Panc1 (cell line): ENCODE measurements around the gene PXYLP1. TPM values are rescaled to one million over a fixed set of nuclear protein-coding genes. Genes with fewer than 3 reads are reported as not detected.

ENCODE experiments used
- ATAC-seq: fragments of 200-7000 bp; cut with Tn5 transposase; 2 replicates; pipeline ENCODE4 v1.9.1; 2020; ENCODE audit warnings: mild to moderate bottlenecking, moderate library complexity
- BruUV-seq: library from RNA; stranded (reverse); fragments of 400-500 nt; replicated peaks from 2 replicates; lab custom pipeline; 2021; lab: Mats Ljungman, UMichigan
- CTCF ChIA-PET: fragments of 300-600 bp; sonication (Branson Sonifier 250); formaldehyde crosslinking; loops from one replicate; lab custom pipeline; 2022; ENCODE audit warnings: antibody characterized with exemption; lab: Charles Lee
- POLR2A ChIA-PET: fragments of 300-600 bp; sonication (Branson Sonifier 250); formaldehyde crosslinking; loops from one replicate; lab custom pipeline; 2022; ENCODE audit warnings: antibody characterized with exemption; lab: Charles Lee
- DNase-seq: peaks from one replicate; pipeline ENCODE4 v3.0.0-alpha.2; 2010; ENCODE audit warnings: low read depth, low spot score
- H3K27ac ChIP-seq: 2 replicates; pipeline ENCODE4 v1.5.1; 2011; ENCODE audit warnings: mild to moderate bottlenecking, low read length, inconsistent platforms
- H3K27me3 ChIP-seq: fragments of 200-500 bp; sonication (Bioruptor generic); 2 replicates; pipeline ENCODE4 v1.6.0; 2014; ENCODE audit warnings: low read length, inconsistent platforms; ENCODE audit not compliant: control insufficient read depth, insufficient read depth
- H3K36me3 ChIP-seq: fragments of 200-500 bp; sonication (Bioruptor generic); 2 replicates; pipeline ENCODE4 v1.5.1; 2014; ENCODE audit warnings: inconsistent platforms, mild to moderate bottlenecking, low read length, moderate library complexity; ENCODE audit not compliant: control insufficient read depth, insufficient read depth
- H3K4me1 ChIP-seq: 2 replicates; pipeline ENCODE4 v1.5.1; 2011; ENCODE audit warnings: inconsistent platforms, mild to moderate bottlenecking, low read length, moderate library complexity; ENCODE audit not compliant: control insufficient read depth, insufficient read depth
- H3K4me3 ChIP-seq, 2 experiments: 2 replicates each; pipeline ENCODE4 v1.5.1; 2011 to 2012; ENCODE audit warnings: low read depth in 2 of 2, low read length in 2 of 2, mild to moderate bottlenecking in 2 of 2, inconsistent platforms in 1 of 2, moderate library complexity in 1 of 2
- H3K9me3 ChIP-seq: fragments of 200-500 bp; sonication (Bioruptor generic); 2 replicates; pipeline ENCODE4 v1.5.1; 2014; ENCODE audit warnings: low read depth, mild to moderate bottlenecking, inconsistent platforms, low read length, moderate library complexity; ENCODE audit not compliant: control insufficient read depth, insufficient read depth
- POLR2AphosphoS5 ChIP-seq: IDR thresholded peaks from 2 replicates; pipeline ENCODE4 v1.6.1; 2012; ENCODE audit warnings: mild to moderate bottlenecking, low read depth, low read length, moderate library complexity
- SIN3A ChIP-seq: IDR thresholded peaks from 2 replicates; pipeline ENCODE4 v1.6.1; 2012; ENCODE audit warnings: low read depth, mild to moderate bottlenecking, low read length, moderate library complexity, borderline replicate concordance; ENCODE audit not compliant: insufficient read depth
- TCF7L2 ChIP-seq: IDR thresholded peaks from 2 replicates; pipeline ENCODE4 v1.6.1; 2011; ENCODE audit warnings: mild to moderate bottlenecking, low read depth, low read length, inconsistent platforms
- in situ Hi-C: cut with HindIII; loops from 2 replicates; pipeline ENCODE4 v1.10.0; 2016; ENCODE audit warnings: low sequenced_read_pairs, low pct_unique_long_range_greater_than_20kb
- intact Hi-C: fragments of 100-400 bp; cut with micrococcal nuclease; formaldehyde crosslinking; loops from one replicate; pipeline ENCODE4 v1.10.0; 2022; ENCODE audit not compliant: unreplicated experiment
- total RNA-seq: library from RNA; stranded (reverse); gene quantifications from one replicate; pipeline ENCODE4 v1.2.1, GENCODE V29; 2021; ENCODE audit not compliant: unreplicated experiment
- TF ChIP-seq, protein P1 (sequence below), 2 experiments: IDR thresholded peaks; 2 replicates each; pipeline ENCODE4 v1.6.1; 2011 to 2012; ENCODE audit warnings: low read depth in 2 of 2, control low read depth in 1 of 2, low read length in 1 of 2, mild to moderate bottlenecking in 1 of 2, moderate library complexity in 1 of 2; ENCODE audit not compliant: insufficient read depth in 1 of 2
- TF ChIP-seq, protein P2 (sequence below): fragments of 450-650 bp; IDR thresholded peaks from 2 replicates; pipeline ENCODE4 v1.5.1; 2017; ENCODE audit warnings: mild to moderate bottlenecking

Gene PXYLP1
- total RNA-seq, 1 experiment from 2014 or later: 1.4 TPM

DNA sequence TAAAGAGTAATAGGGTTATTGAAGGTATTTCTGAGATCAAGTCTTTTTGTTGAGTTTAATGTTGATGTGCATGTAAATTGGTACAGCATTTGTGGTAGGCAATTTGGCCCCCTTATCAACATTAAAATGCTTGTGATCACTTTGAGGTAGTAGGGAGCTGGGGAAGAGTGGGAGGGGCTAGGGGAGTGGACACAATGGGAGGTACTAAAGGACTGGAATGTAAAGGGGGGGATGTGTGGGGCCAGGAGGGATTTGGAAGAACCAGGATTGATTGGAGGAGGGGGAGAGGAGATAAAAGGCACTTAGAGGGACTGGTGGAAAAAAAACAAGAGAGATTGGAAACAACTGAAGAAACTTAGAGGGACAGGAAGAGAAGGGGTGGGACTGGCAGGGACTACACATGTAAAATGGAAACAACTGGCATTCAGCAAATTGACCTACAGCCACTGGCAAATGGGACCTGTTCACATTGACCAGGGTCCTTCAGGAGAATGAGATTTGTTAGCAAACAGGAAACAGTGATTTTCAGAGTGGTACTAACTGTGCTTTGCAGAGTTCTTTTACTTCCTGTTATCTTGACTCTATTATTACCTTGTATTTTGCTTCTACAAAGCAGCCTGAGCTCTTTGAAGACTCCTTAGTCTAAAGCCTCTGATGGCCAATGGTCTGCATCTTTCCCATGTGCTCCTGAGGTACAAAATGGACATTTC is 88.9 kb downstream of the PXYLP1 start:
- no peaks in the 10 kb centered on the region for H3K36me3 ChIP-seq
- intact Hi-C loops (no loop called here), in situ Hi-C loops (no loop called here)
- BruUV-seq: no TSS peak
- H3K27ac ChIP-seq: no peak overlapping the region
- TF ChIP-seq TCF7L2: no peak
- TF ChIP-seq, protein P1, sequence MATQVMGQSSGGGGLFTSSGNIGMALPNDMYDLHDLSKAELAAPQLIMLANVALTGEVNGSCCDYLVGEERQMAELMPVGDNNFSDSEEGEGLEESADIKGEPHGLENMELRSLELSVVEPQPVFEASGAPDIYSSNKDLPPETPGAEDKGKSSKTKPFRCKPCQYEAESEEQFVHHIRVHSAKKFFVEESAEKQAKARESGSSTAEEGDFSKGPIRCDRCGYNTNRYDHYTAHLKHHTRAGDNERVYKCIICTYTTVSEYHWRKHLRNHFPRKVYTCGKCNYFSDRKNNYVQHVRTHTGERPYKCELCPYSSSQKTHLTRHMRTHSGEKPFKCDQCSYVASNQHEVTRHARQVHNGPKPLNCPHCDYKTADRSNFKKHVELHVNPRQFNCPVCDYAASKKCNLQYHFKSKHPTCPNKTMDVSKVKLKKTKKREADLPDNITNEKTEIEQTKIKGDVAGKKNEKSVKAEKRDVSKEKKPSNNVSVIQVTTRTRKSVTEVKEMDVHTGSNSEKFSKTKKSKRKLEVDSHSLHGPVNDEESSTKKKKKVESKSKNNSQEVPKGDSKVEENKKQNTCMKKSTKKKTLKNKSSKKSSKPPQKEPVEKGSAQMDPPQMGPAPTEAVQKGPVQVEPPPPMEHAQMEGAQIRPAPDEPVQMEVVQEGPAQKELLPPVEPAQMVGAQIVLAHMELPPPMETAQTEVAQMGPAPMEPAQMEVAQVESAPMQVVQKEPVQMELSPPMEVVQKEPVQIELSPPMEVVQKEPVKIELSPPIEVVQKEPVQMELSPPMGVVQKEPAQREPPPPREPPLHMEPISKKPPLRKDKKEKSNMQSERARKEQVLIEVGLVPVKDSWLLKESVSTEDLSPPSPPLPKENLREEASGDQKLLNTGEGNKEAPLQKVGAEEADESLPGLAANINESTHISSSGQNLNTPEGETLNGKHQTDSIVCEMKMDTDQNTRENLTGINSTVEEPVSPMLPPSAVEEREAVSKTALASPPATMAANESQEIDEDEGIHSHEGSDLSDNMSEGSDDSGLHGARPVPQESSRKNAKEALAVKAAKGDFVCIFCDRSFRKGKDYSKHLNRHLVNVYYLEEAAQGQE (IDR thresholded peaks at IDR 0.05; ENCODE audit: insufficient read depth in 1 of 2, low read depth in 2 of 2, low read length in 1 of 2): no peak
- TF ChIP-seq, protein P2, sequence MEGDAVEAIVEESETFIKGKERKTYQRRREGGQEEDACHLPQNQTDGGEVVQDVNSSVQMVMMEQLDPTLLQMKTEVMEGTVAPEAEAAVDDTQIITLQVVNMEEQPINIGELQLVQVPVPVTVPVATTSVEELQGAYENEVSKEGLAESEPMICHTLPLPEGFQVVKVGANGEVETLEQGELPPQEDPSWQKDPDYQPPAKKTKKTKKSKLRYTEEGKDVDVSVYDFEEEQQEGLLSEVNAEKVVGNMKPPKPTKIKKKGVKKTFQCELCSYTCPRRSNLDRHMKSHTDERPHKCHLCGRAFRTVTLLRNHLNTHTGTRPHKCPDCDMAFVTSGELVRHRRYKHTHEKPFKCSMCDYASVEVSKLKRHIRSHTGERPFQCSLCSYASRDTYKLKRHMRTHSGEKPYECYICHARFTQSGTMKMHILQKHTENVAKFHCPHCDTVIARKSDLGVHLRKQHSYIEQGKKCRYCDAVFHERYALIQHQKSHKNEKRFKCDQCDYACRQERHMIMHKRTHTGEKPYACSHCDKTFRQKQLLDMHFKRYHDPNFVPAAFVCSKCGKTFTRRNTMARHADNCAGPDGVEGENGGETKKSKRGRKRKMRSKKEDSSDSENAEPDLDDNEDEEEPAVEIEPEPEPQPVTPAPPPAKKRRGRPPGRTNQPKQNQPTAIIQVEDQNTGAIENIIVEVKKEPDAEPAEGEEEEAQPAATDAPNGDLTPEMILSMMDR: no peak
- TF ChIP-seq POLR2AphosphoS5: no peak
- no peak for TF ChIP-seq SIN3A
- H3K27me3 ChIP-seq: no peaks in the 10 kb centered on the region
- POLR2A ChIA-PET: no interaction called here
- H3K4me1 ChIP-seq: no peaks in the 10 kb centered on the region
- H3K9me3 ChIP-seq: no peaks in the 10 kb centered on the region; the same call in 1 of the 2 replicates
- CTCF ChIA-PET: no interaction called here
- no peak for ATAC-seq
- H3K4me3 ChIP-seq: no peak overlapping the region
- DNase-seq: no peak

DNA sequence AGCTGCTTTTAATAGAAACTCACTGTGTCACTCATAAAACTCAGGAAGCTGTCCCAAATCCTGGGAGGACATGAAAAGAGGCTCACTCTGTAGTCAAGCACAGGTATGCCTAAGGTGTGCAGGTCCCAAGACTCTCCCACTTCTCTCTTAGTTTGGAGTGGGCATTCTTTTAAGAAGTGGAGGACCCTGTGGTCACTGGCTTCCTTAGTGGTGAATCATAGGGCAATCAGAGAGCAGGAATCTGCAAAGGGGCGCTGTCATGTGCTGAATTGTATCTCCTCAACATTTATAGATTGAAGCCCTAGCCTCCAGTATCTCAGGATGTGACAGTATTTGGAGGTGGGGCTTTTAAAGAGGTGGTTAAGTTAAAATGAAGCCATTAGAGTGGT is 89.5 kb downstream of the PXYLP1 start:
- intact Hi-C loops (no loop called here), in situ Hi-C loops (no loop called here)
- H3K4me1 ChIP-seq: no peaks in the 10 kb centered on the region
- H3K27me3 ChIP-seq: no peaks in the 10 kb centered on the region
- DNase-seq (no peak), ATAC-seq (no peak)
- no TSS peak for BruUV-seq
- ChIA-PET POLR2A (no interaction called here), CTCF (no interaction called here)
- no peak overlapping the region for H3K4me3 ChIP-seq
- H3K36me3 ChIP-seq: no peaks in the 10 kb centered on the region
- no peaks in the 10 kb centered on the region; the same call in 1 of the 2 replicates for H3K9me3 ChIP-seq
- no peak overlapping the region for H3K27ac ChIP-seq
- TF ChIP-seq, protein P1 (IDR thresholded peaks at IDR 0.05; ENCODE audit: insufficient read depth in 1 of 2, low read depth in 2 of 2, low read length in 1 of 2): no peak
- TF ChIP-seq POLR2AphosphoS5 (no peak), SIN3A (no peak), TCF7L2 (no peak)
- TF ChIP-seq, protein P2: no peak
